Posterior vena cava (tissue), 2 donors: ENCODE data around the gene ADAMTS9. TPM values are rescaled to one million over a fixed set of nuclear protein-coding genes. Genes with fewer than 3 reads are reported as not detected.

Experiments
- DNase-seq: peaks from one replicate; pipeline ENCODE4 v3.0.0-alpha.2; 2020; ENCODE audit warnings: low spot score
- intact Hi-C, 2 donors: fragments of 100-400 bp; cut with DNase I; formaldehyde crosslinking; loops; one replicate each; pipeline versions ENCODE4 v1.14.1 to v1.14.2; 2022 to 2023
- total RNA-seq, 2 donors: library from RNA; stranded (reverse); fragmentation: NEBNext Ultra II Directional; extraction: Animal tissue kit (Norgen Biotek cat#: 25700); gene quantifications; one replicate each; pipeline ENCODE4 v1.2.1, GENCODE V29; 2021
- donor health status: DM: yes; HTN: yes; CAD: no.
- donor health status: DM: yes; HTN: yes; CAD: no.

The ADAMTS9 gene
- total RNA-seq, 2 donors from 2014 or later, result 82.8 to 105 TPM

DNA sequence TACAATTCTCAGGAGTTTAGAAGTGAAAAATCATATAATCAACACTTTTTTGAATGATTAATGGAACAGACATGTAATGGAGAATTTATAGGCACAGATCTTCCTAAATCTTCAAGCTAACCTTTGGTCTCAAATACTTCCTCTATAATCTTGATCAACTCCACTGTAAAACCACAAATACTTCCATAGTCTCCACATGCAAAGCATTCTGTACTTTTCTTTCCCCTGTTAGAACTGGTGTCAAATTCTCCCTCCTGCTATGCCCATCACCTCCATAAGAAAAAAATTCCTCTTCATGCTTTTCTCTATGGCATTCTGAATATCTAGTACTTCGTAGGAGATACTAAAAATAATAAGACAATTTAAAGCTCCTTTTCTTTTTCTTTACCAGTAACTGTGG lies 214.3 kb downstream of the ADAMTS9 start:
- DNase-seq, result no peak
- intact Hi-C loops, result no loop called here

GRCh38 chr3:64470436-64470835 lies 217.4 kb downstream of the ADAMTS9 start:
- intact Hi-C loops, result no loop called here
- no peak for DNase-seq

- no peak for DNase-seq
- intact Hi-C loops, result no loop called here
Observed at GRCh38 chr3:64467255-64467944, 220.4 kb downstream of the ADAMTS9 start.
